OCI-LY3 (cell line): Measurements from ENCODE around the gene AP4S1.

Experiments used
- H2AFZ ChIP-seq: fragments of 200-600, 300-600 bp; shearing (Covaris generic); 2 replicates; pipeline ENCODE4 v1.6.0; 2014; ENCODE audit warnings: antibody characterized with exemption, low read depth, low read length
- H3K27ac ChIP-seq: fragments of 200-600, 300-600 bp; sonication (generic); 2 replicates; pipeline ENCODE4 v1.5.1; 2014; ENCODE audit warnings: mild to moderate bottlenecking, low read length, moderate library complexity, mixed read lengths
- H3K27me3 ChIP-seq: fragments of 200-600, 300-600 bp; sonication (generic); 2 replicates; pipeline ENCODE4 v1.6.1; 2014; ENCODE audit warnings: low read depth, low read length, mixed read lengths
- H3K36me3 ChIP-seq: fragments of 200-600, 300-600 bp; sonication (generic); replicated peaks from 2 replicates; pipeline ENCODE3; 2014; ENCODE audit warnings: low read depth, low read length, mixed read lengths
- H3K4me1 ChIP-seq: fragments of 300-600, 200-600 bp; sonication (generic); 2 replicates; pipeline ENCODE4 v1.6.1; 2014; ENCODE audit warnings: low read length, mixed read lengths
- H3K4me2 ChIP-seq: fragments of 200-600, 300-600 bp; sonication (generic); 2 replicates; pipeline ENCODE4 v1.6.1; 2014; ENCODE audit warnings: low read length, mixed read lengths
- H3K4me3 ChIP-seq: fragments of 300-600, 200-600 bp; sonication (generic); 2 replicates; pipeline ENCODE4 v1.5.1; 2014; ENCODE audit warnings: antibody characterized with exemption, mild to moderate bottlenecking, low read length, moderate library complexity
- H3K79me2 ChIP-seq: fragments of 300-600, 200-600 bp; shearing (Covaris generic); 2 replicates; pipeline ENCODE4 v1.6.1; 2014; ENCODE audit warnings: mild to moderate bottlenecking, low read length, mixed read lengths
- H3K9ac ChIP-seq: fragments of 300-600, 200-600 bp; shearing (Covaris generic); 2 replicates; pipeline ENCODE4 v1.6.0; 2014; ENCODE audit warnings: mild to moderate bottlenecking, low read length, moderate library complexity
- H3K9me3 ChIP-seq: fragments of 200-600, 300-600 bp; shearing (Covaris generic); 2 replicates; pipeline ENCODE4 v1.6.1; 2014; ENCODE audit warnings: low read length, mixed read lengths; ENCODE audit not compliant: insufficient read depth
- H4K20me1 ChIP-seq: fragments of 200-600, 300-600 bp; sonication (generic); 2 replicates; pipeline ENCODE4 v1.6.1; 2016; ENCODE audit warnings: low read length, mixed read lengths; ENCODE audit not compliant: insufficient read depth
- CTCF ChIP-seq: fragments of 200-600, 300-600 bp; sonication (generic); IDR thresholded peaks from 2 replicates; pipeline ENCODE4 v1.5.1; 2014; ENCODE audit warnings: antibody characterized with exemption, low read length, low read depth
- EZH2phosphoT487 ChIP-seq: fragments of 200-600 bp; shearing (Covaris generic); IDR thresholded peaks from 2 replicates; pipeline ENCODE4 v1.6.1; 2018; ENCODE audit warnings: antibody characterized with exemption, mixed run types, low read depth

The AP4S1 gene

GRCh38 chr14:31133133-31133532, 107.7 kb downstream of the AP4S1 start:
- no peak for TF ChIP-seq CTCF
- no peak for TF ChIP-seq EZH2phosphoT487
- H3K79me2 ChIP-seq, result no peaks in the 10 kb centered on the region
- H3K4me1 ChIP-seq, result peaks cover 29% of the 10 kb centered on the region
- H4K20me1 ChIP-seq, result peaks cover 7% of the 10 kb centered on the region; the same call in 1 of the 2 replicates
- no peaks in the 10 kb centered on the region for H3K9me3 ChIP-seq
- no peak overlapping the region for H3K4me3 ChIP-seq
- H3K4me2 ChIP-seq, result no peak overlapping the region
- no peaks in the 10 kb centered on the region for H3K27me3 ChIP-seq
- no peak overlapping the region for H2AFZ ChIP-seq
- H3K27ac ChIP-seq, result peak overlapping the region; percentile 1; the same call in 1 of the 2 replicates
- peaks cover 38% of the 10 kb centered on the region for H3K36me3 ChIP-seq
- no peak overlapping the region for H3K9ac ChIP-seq

GRCh38 chr14:31137214-31137889, 111.9 kb downstream of the AP4S1 start:
- Histone ChIP-seq H3K9me3 (no peaks in the 10 kb centered on the region), H3K4me1 (peaks cover 16% of the 10 kb centered on the region), H3K27me3 (no peaks in the 10 kb centered on the region), H4K20me1 (no peaks in the 10 kb centered on the region), H3K27ac (no peak overlapping the region), H3K9ac (no peak overlapping the region), H3K4me2 (no peak overlapping the region), H2AFZ (no peak overlapping the region), H3K4me3 (no peak overlapping the region), H3K36me3 (peaks cover 41% of the 10 kb centered on the region), H3K79me2 (no peaks in the 10 kb centered on the region)
- TF ChIP-seq EZH2phosphoT487 (no peak), CTCF (no peak)

- peaks cover 31% of the 10 kb centered on the region for H3K36me3 ChIP-seq
- H3K4me1 ChIP-seq, result peaks cover 7% of the 10 kb centered on the region
- H3K9ac ChIP-seq, result no peak overlapping the region
- H3K27me3 ChIP-seq, result no peaks in the 10 kb centered on the region
- H3K9me3 ChIP-seq, result no peaks in the 10 kb centered on the region
- no peaks in the 10 kb centered on the region for H4K20me1 ChIP-seq
- no peak overlapping the region for H3K27ac ChIP-seq
- TF ChIP-seq CTCF, result no peak
- no peak for TF ChIP-seq EZH2phosphoT487
- H3K4me2 ChIP-seq, result no peak overlapping the region
- H3K4me3 ChIP-seq, result no peak overlapping the region
- H3K79me2 ChIP-seq, result no peaks in the 10 kb centered on the region
- no peak overlapping the region for H2AFZ ChIP-seq
These were observed 112.9 kb downstream of the AP4S1 start for GRCh38 chr14:31138301-31138700.

- Histone ChIP-seq H3K36me3 (peaks cover 40% of the 10 kb centered on the region), H3K27me3 (no peaks in the 10 kb centered on the region), H4K20me1 (no peaks in the 10 kb centered on the region), H3K9me3 (no peaks in the 10 kb centered on the region), H3K4me1 (no peaks in the 10 kb centered on the region), H3K9ac (no peak overlapping the region), H3K79me2 (no peaks in the 10 kb centered on the region), H3K27ac (no peak overlapping the region), H3K4me3 (no peak overlapping the region), H3K4me2 (no peak overlapping the region), H2AFZ (no peak overlapping the region)
- TF ChIP-seq EZH2phosphoT487 (no peak), CTCF (no peak)
These were observed 113.9 kb downstream of the AP4S1 start for GRCh38 chr14:31139301-31139847.
